Pancreas (tissue), 10 donors: ENCODE data around the gene GPR161. TPM values are rescaled to one million over a fixed set of nuclear protein-coding genes. Genes with fewer than 3 reads are reported as not detected.

Experiments used
- ATAC-seq, 4 donors: fragments of 200-7000 bp; cut with Tn5 transposase; one replicate each; pipeline versions ENCODE4 v1.8.0 to v1.9.1; 2020; ENCODE audit warnings: mild to moderate bottlenecking in 4 of 4, moderate library complexity in 4 of 4
- DNase-seq, 6 donors: peaks; one replicate each; pipeline ENCODE4 v3.0.0-alpha.2; 2020
- FAIRE-seq: peaks from 2 replicates; lab custom pipeline; 2012; peaks lifted over from hg19 to GRCh38; lab: Jason Lieb, UNC
- H3K27ac ChIP-seq, 4 donors: fragments of 200-600 bp; sonication (generic); 1 replicate in 3 of 4; 2 replicates in 1 of 4; pipeline versions ENCODE4 v1.5.0 to v1.8.0; 2020
- H3K27me3 ChIP-seq, 4 donors: fragments of 200-600 bp; one replicate each; pipeline ENCODE4 v1.8.0; 2021
- H3K36me3 ChIP-seq, 3 donors: fragments of 200-600 bp; sonication (generic) in 1 of 3; one replicate each; pipeline versions ENCODE4 v1.5.0 to v1.8.0; 2020 to 2021
- H3K4me1 ChIP-seq, 3 donors: fragments of 200-600 bp; one replicate each; pipeline ENCODE4 v1.8.0; 2021
- H3K4me3 ChIP-seq, 4 donors: fragments of 200-600 bp; sonication (generic) in 2 of 4; one replicate each; pipeline versions ENCODE4 v1.5.0 to v1.8.0; 2020 to 2021
- H3K9me3 ChIP-seq, 4 donors: fragments of 200-600 bp; one replicate each; pipeline ENCODE4 v1.8.0; 2021
- CTCF ChIP-seq, 4 donors: fragments of 200-600 bp; sonication (generic) in 3 of 4; IDR thresholded peaks; one replicate each; pipeline versions ENCODE4 v1.5.0 to v1.8.0; 2021; ENCODE audit warnings: antibody characterized with exemption in 4 of 4
- WGBS, 2 donors: extraction: QIAGEN DNeasy Blood & Tissue Kit; methylation state at CpG; one replicate each; pipeline ENCODE4 v1.1.7; 2013; 5-methylcytosine and 5-hydroxymethylcytosine counted together
- intact Hi-C, 3 donors: fragments of 100-400 bp; cut with DNase I; formaldehyde crosslinking; loops; one replicate each; pipeline versions ENCODE4 v1.11.1 to v1.14.2; 2022
- polyA plus RNA-seq, 2 donors: library from polyadenylated mRNA; stranded (reverse); fragments of 200-250 nt; gene quantifications; one replicate each; pipeline ENCODE4 v1.2.3, GENCODE V29; 2013
- total RNA-seq, 6 donors: library from RNA; stranded (reverse); fragmentation: NEBNext Ultra II Directional in 4 of 6; extraction: Animal tissue kit (Norgen Biotek cat#: 25700) in 4 of 6; gene quantifications; one replicate each; pipeline versions ENCODE4 v1.2.1 to v1.2.4, GENCODE V29; 2021 to 2023
- donor health status: healthy with polysubstance abuse.
- donor health status: DM: no; HTN: no; CAD: no; lungs with moderate emphysema.
- donor health status: DM: no; HTN: no; CAD: no.
- donor health status: control.
- donor health status: control.
- donor health status: Bipolar disorder and iron deficiency.
- donor health status: DM: yes; HTN: yes; CAD: no.
- donor health status: DM: no; HTN: no; CAD: no.
- donor health status: DM: no; HTN: no; CAD: no.
- donor health status: DM: yes; HTN: yes; CAD: no.

The GPR161 gene
- total and polyA plus RNA-seq, 8 donors, result 2.5 to 9.7 (median 9.0) TPM

GRCh38 chr1:168112673-168113305 lies 23.9 kb downstream of the GPR161 start:
- no peak for ATAC-seq
- Histone ChIP-seq H3K4me1 (peaks cover 11 to 18% (median 14%) of the 10 kb centered on the region in 3 donors), H3K27me3 (no peaks in the 10 kb centered on the region), H3K27ac (no peak overlapping the region), H3K36me3 (no peaks in the 10 kb centered on the region), H3K9me3 (no peaks in the 10 kb centered on the region), H3K4me3 (no peak overlapping the region)
- FAIRE-seq, result no peak
- intact Hi-C loops, result no loop called here
- no peak for TF ChIP-seq CTCF (IDR thresholded peaks at IDR 0.05)
- DNase-seq, result peak in 2 of 6 donors; percentile 23 to 68
- WGBS, 2 donors, result 95 to 97% methylated on average over 6 of the region's 6 CpGs

- Histone ChIP-seq H3K9me3 (no peaks in the 10 kb centered on the region), H3K27me3 (no peaks in the 10 kb centered on the region), H3K27ac (no peak overlapping the region), H3K36me3 (no peaks in the 10 kb centered on the region), H3K4me3 (no peak overlapping the region), H3K4me1 (peaks cover 4 to 7% (median 4%) of the 10 kb centered on the region in 3 donors)
- no peak for DNase-seq
- intact Hi-C loops, result no loop called here
- ATAC-seq, result no peak
- TF ChIP-seq CTCF (IDR thresholded peaks at IDR 0.05), result no peak
- no peak for FAIRE-seq
- WGBS, 2 donors, result 90 to 92% methylated on average over 7 of the region's 7 CpGs
Measured at GRCh38 chr1:168110896-168111545, 25.7 kb downstream of the GPR161 start.

- intact Hi-C loops, result no loop called here
- WGBS, 2 donors, result 83 to 84% methylated on average over 8 of the region's 8 CpGs
- Histone ChIP-seq H3K4me3 (no peak overlapping the region), H3K27me3 (no peaks in the 10 kb centered on the region), H3K9me3 (no peaks in the 10 kb centered on the region), H3K27ac (no peak overlapping the region), H3K4me1 (no peaks in the 10 kb centered on the region), H3K36me3 (no peaks in the 10 kb centered on the region)
- ATAC-seq (no peak), FAIRE-seq (no peak), DNase-seq (no peak)
- no peak for TF ChIP-seq CTCF (IDR thresholded peaks at IDR 0.05)
Measured at GRCh38 chr1:168106274-168106673, 30.5 kb downstream of the GPR161 start.

- Histone ChIP-seq H3K36me3 (no peaks in the 10 kb centered on the region), H3K27me3 (no peaks in the 10 kb centered on the region), H3K4me1 (no peaks in the 10 kb centered on the region), H3K27ac (no peak overlapping the region), H3K4me3 (no peak overlapping the region), H3K9me3 (no peaks in the 10 kb centered on the region)
- TF ChIP-seq CTCF (IDR thresholded peaks at IDR 0.05), result no peak
- intact Hi-C loops, result no loop called here
- WGBS, 2 donors, result 94 to 97% methylated on average over 6 of the region's 6 CpGs
- no peak for FAIRE-seq
- no peak for ATAC-seq
- DNase-seq, result no peak
Measured at GRCh38 chr1:168105846-168106245, 30.9 kb downstream of the GPR161 start.

GRCh38 chr1:168104535-168104934 lies 32.2 kb downstream of the GPR161 start:
- Histone ChIP-seq H3K4me1 (no peaks in the 10 kb centered on the region), H3K27ac (no peak overlapping the region), H3K9me3 (no peaks in the 10 kb centered on the region), H3K36me3 (no peaks in the 10 kb centered on the region), H3K27me3 (no peaks in the 10 kb centered on the region), H3K4me3 (no peak overlapping the region)
- 87 to 88% methylated on average over 11 of the region's 11 CpGs for WGBS, 2 donors
- TF ChIP-seq CTCF (IDR thresholded peaks at IDR 0.05), result no peak
- ATAC-seq (no peak), DNase-seq (no peak), FAIRE-seq (no peak)
- intact Hi-C loops, result no loop called here
